GM23338 (cell line): ENCODE data around the gene MAD2L1BP. TPM values are rescaled to one million over a fixed set of nuclear protein-coding genes. Genes with fewer than 3 reads are reported as not detected.

Source experiments
- ATAC-seq: fragments of 200-7000 bp; cut with Tn5 transposase; 3 replicates; pipeline ENCODE4 v1.9.1; 2020
- DNase-seq: peaks from one replicate; pipeline ENCODE4 v3.0.0-alpha.2; 2015; ENCODE audit warnings: low spot score
- H2AFZ ChIP-seq: fragments of 200-600 bp; sonication (generic); 2 replicates; pipeline ENCODE4 v1.8.0; 2016; ENCODE audit warnings: antibody characterized with exemption, mild to moderate bottlenecking, moderate library complexity
- H3F3A ChIP-seq: fragments of 200-600 bp; sonication (generic); replicated peaks from 2 replicates; pipeline ENCODE4 v1.8.0; 2017; ENCODE audit warnings: antibody characterized with exemption, mixed run types, low read depth
- H3K27ac ChIP-seq: fragments of 200-600 bp; sonication (generic); 2 replicates; pipeline ENCODE4 v1.6.1; 2016; ENCODE audit warnings: low read depth
- H3K27me3 ChIP-seq: fragments of 200-600 bp; sonication (generic); 2 replicates; pipeline ENCODE4 v1.8.0; 2016; ENCODE audit warnings: mild to moderate bottlenecking, mixed run types, moderate library complexity; ENCODE audit not compliant: insufficient read depth
- H3K36me3 ChIP-seq: fragments of 200-600 bp; sonication (generic); 2 replicates; pipeline ENCODE4 v1.8.0; 2016; ENCODE audit warnings: mild to moderate bottlenecking; ENCODE audit not compliant: insufficient read depth
- H3K4me1 ChIP-seq: fragments of 200-600 bp; sonication (generic); 2 replicates; pipeline ENCODE4 v1.8.0; 2016; ENCODE audit warnings: mild to moderate bottlenecking, moderate library complexity; ENCODE audit not compliant: insufficient read depth
- H3K4me2 ChIP-seq: fragments of 200-600 bp; sonication (generic); 2 replicates; pipeline ENCODE4 v1.7.1; 2017; ENCODE audit warnings: mixed run types
- H3K4me3 ChIP-seq: fragments of 200-600 bp; sonication (generic); 2 replicates; pipeline ENCODE4 v1.6.1; 2016; ENCODE audit warnings: mixed run types
- H3K79me2 ChIP-seq: fragments of 200-600 bp; sonication (generic); replicated peaks from 2 replicates; pipeline ENCODE4 v1.8.0; 2017; ENCODE audit warnings: mild to moderate bottlenecking; ENCODE audit not compliant: insufficient read depth
- H3K9me2 ChIP-seq: fragments of 200-600 bp; sonication (generic); 2 replicates; pipeline ENCODE4 v1.8.0; 2017; ENCODE audit not compliant: insufficient read depth
- H4K20me1 ChIP-seq: fragments of 200-600 bp; sonication (generic); replicated peaks from 2 replicates; pipeline ENCODE4 v1.8.0; 2017; ENCODE audit warnings: mild to moderate bottlenecking; ENCODE audit not compliant: insufficient read depth
- H3K27ac Mint-ChIP-seq: 2 replicates; pipeline ENCODE4 v1.8.0; 2020; ENCODE audit warnings: inconsistent platforms, mild to moderate bottlenecking, moderate library complexity, mixed read lengths
- H3K27me3 Mint-ChIP-seq: 3 replicates; pipeline ENCODE4 v1.8.0; 2022; ENCODE audit warnings: low read depth, mild to moderate bottlenecking, moderate library complexity, mixed read lengths, inconsistent platforms; ENCODE audit not compliant: insufficient read depth, poor library complexity
- H3K36me3 Mint-ChIP-seq: 3 replicates; pipeline ENCODE4 v1.8.0; 2021; ENCODE audit warnings: low read depth, mild to moderate bottlenecking, inconsistent platforms, moderate library complexity, mixed read lengths
- H3K4me1 Mint-ChIP-seq: 3 replicates; pipeline ENCODE4 v1.8.0; 2020; ENCODE audit warnings: mild to moderate bottlenecking, inconsistent platforms, mixed read lengths
- H3K4me3 Mint-ChIP-seq: 3 replicates; pipeline ENCODE4 v1.8.0; 2021; ENCODE audit warnings: moderate library complexity, mild to moderate bottlenecking, inconsistent platforms, mixed read lengths
- H3K9me3 Mint-ChIP-seq: 3 replicates; pipeline ENCODE4 v1.8.0; 2020; ENCODE audit warnings: moderate library complexity, mild to moderate bottlenecking, inconsistent platforms, mixed read lengths
- CREB1 ChIP-seq: fragments of 250-450 bp; sonication (Bioruptor Pico); IDR thresholded peaks from 2 replicates; pipeline ENCODE4 v1.5.0; 2020; ENCODE audit warnings: low read depth, mild to moderate bottlenecking, moderate library complexity
- CTCF ChIP-seq, 2 experiments: fragments of 200-600 bp in 1 of 2; sonication (generic) in 1 of 2; conservative IDR thresholded peaks; 2 replicates each; pipeline versions ENCODE4 v1.5.1 to v1.6.1; 2016 to 2017; ENCODE audit warnings: antibody characterized with exemption in 2 of 2, low read depth in 2 of 2, mild to moderate bottlenecking in 2 of 2, moderate library complexity in 1 of 2
- EZH2 ChIP-seq: fragments of 200-600 bp; sonication (generic); IDR thresholded peaks from one replicate; pipeline ENCODE4 v1.8.0; 2017; ENCODE audit warnings: antibody characterized with exemption, mild to moderate bottlenecking, low read depth; ENCODE audit not compliant: unreplicated experiment
- JUNB ChIP-seq: IDR thresholded peaks from one replicate; pipeline ENCODE4 v1.6.1; 2016; ENCODE audit warnings: antibody characterized with exemption; ENCODE audit not compliant: unreplicated experiment
- POLR2AphosphoS5 ChIP-seq: IDR thresholded peaks from 2 replicates; pipeline ENCODE4 v1.6.1; 2016; ENCODE audit warnings: antibody characterized with exemption, low read depth
- REST ChIP-seq: IDR thresholded peaks from one replicate; pipeline ENCODE4 v1.6.1; 2018; ENCODE audit warnings: antibody characterized with exemption; ENCODE audit not compliant: unreplicated experiment
- STAT1 ChIP-seq: IDR thresholded peaks from one replicate; pipeline ENCODE4 v1.6.1; 2016; ENCODE audit warnings: antibody characterized with exemption; ENCODE audit not compliant: unreplicated experiment
- ZNF114 ChIP-seq: fragments of 250-450 bp; sonication (Bioruptor Pico); IDR thresholded peaks from 2 replicates; pipeline ENCODE4 v1.5.0; 2020; ENCODE audit warnings: mild to moderate bottlenecking, moderate library complexity
- polyA plus RNA-seq: library from polyadenylated mRNA; unstranded; fragments of >200 nt; fragmentation: Nextera tagmentation; extraction: Ambion mirVana; gene quantifications from 2 replicates; pipeline ENCODE4 v1.2.1, GENCODE V29; 2016
- total RNA-seq: library from RNA; depleted of rRNA; stranded (reverse); fragments of >200 nt; shearing (Covaris generic); gene quantifications from 2 replicates; pipeline ENCODE4 v1.2.3, GENCODE V29; 2014
- TF ChIP-seq, protein P1 (sequence below): fragments of 250-450 bp; sonication (Bioruptor Pico); IDR thresholded peaks from 2 replicates; pipeline ENCODE4 v1.5.0; 2020; ENCODE audit warnings: mild to moderate bottlenecking, moderate library complexity

Gene MAD2L1BP
- total and polyA plus RNA-seq, 2 experiments from 2014 or later, result 26.6 to 51.7 TPM

DNA sequence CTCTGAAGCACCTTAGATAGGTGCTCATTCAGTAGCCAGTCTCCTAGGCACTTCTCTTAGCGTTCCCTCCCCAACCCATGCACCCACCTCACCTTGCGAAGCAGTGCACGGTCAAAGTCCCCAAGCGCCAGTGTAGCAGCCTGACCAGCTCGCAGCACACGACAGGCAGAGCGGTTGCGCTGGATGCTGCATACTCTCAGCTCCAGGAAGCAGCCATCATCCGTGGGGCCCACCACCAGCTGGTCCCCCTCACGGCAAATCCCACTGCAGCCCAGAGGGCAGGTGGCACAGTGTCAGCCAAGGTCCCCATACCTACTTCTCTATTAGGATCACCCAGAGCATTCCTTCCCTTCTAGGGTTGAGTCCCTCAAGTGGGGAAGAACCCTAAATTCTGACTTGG is 13.1 kb upstream of the MAD2L1BP start:
- Histone ChIP-seq H4K20me1 (peaks cover 4% of the 10 kb centered on the region), H3K36me3 (peaks cover 15% of the 10 kb centered on the region), H3K4me2 (no peak overlapping the region), H3K79me2 (peaks cover 9% of the 10 kb centered on the region), H3K9me2 (no peaks in the 10 kb centered on the region), H3K27me3 (no peaks in the 10 kb centered on the region), H3K4me1 (no peaks in the 10 kb centered on the region), H3K27ac (no peak overlapping the region), H3F3A (peaks cover 8% of the 10 kb centered on the region; the same call in 1 of the 2 replicates), H2AFZ (no peak overlapping the region), H3K4me3 (no peak overlapping the region)
- TF ChIP-seq REST (no peak), STAT1 (no peak), CREB1 (CRISPR knock-in tag) (no peak), POLR2AphosphoS5 (no peak), CTCF (conservative IDR thresholded peaks at IDR 0.05; ENCODE audit: low read depth in 2 of 2) (no peak), EZH2 (no peak), ZNF114 (no peak), JUNB (no peak)
- TF ChIP-seq, protein P1, sequence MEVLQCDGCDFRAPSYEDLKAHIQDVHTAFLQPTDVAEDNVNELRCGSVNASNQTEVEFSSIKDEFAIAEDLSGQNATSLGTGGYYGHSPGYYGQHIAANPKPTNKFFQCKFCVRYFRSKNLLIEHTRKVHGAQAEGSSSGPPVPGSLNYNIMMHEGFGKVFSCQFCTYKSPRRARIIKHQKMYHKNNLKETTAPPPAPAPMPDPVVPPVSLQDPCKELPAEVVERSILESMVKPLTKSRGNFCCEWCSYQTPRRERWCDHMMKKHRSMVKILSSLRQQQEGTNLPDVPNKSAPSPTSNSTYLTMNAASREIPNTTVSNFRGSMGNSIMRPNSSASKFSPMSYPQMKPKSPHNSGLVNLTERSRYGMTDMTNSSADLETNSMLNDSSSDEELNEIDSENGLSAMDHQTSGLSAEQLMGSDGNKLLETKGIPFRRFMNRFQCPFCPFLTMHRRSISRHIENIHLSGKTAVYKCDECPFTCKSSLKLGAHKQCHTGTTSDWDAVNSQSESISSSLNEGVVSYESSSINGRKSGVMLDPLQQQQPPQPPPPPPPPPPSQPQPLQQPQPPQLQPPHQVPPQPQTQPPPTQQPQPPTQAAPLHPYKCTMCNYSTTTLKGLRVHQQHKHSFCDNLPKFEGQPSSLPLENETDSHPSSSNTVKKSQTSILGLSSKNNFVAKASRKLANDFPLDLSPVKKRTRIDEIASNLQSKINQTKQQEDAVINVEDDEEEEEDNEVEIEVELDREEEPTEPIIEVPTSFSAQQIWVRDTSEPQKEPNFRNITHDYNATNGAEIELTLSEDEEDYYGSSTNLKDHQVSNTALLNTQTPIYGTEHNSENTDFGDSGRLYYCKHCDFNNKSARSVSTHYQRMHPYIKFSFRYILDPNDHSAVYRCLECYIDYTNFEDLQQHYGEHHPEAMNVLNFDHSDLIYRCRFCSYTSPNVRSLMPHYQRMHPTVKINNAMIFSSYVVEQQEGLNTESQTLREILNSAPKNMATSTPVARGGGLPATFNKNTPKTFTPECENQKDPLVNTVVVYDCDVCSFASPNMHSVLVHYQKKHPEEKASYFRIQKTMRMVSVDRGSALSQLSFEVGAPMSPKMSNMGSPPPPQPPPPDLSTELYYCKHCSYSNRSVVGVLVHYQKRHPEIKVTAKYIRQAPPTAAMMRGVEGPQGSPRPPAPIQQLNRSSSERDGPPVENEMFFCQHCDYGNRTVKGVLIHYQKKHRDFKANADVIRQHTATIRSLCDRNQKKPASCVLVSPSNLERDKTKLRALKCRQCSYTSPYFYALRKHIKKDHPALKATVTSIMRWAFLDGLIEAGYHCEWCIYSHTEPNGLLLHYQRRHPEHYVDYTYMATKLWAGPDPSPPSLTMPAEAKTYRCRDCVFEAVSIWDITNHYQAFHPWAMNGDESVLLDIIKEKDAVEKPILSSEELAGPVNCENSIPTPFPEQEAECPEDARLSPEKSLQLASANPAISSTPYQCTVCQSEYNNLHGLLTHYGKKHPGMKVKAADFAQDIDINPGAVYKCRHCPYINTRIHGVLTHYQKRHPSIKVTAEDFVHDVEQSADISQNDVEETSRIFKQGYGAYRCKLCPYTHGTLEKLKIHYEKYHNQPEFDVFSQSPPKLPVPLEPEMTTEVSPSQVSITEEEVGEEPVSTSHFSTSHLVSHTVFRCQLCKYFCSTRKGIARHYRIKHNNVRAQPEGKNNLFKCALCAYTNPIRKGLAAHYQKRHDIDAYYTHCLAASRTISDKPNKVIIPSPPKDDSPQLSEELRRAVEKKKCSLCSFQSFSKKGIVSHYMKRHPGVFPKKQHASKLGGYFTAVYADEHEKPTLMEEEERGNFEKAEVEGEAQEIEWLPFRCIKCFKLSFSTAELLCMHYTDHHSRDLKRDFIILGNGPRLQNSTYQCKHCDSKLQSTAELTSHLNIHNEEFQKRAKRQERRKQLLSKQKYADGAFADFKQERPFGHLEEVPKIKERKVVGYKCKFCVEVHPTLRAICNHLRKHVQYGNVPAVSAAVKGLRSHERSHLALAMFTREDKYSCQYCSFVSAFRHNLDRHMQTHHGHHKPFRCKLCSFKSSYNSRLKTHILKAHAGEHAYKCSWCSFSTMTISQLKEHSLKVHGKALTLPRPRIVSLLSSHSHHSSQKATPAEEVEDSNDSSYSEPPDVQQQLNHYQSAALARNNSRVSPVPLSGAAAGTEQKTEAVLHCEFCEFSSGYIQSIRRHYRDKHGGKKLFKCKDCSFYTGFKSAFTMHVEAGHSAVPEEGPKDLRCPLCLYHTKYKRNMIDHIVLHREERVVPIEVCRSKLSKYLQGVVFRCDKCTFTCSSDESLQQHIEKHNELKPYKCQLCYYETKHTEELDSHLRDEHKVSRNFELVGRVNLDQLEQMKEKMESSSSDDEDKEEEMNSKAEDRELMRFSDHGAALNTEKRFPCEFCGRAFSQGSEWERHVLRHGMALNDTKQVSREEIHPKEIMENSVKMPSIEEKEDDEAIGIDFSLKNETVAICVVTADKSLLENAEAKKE (CRISPR knock-in tag), result no peak
- DNase-seq (no peak), ATAC-seq (no peak)
- Mint-ChIP-seq H3K27me3 (peaks cover 4% of the 10 kb centered on the region), H3K4me3 (no peak overlapping the region), H3K27ac (no peak overlapping the region), H3K36me3 (peaks cover 64% of the 10 kb centered on the region), H3K9me3 (no peaks in the 10 kb centered on the region), H3K4me1 (no peaks in the 10 kb centered on the region; the same call in 2 of the 3 replicates)
